WTC11 (cell line): ENCODE measurements around the gene MRLN. TPM values are rescaled to one million over a fixed set of nuclear protein-coding genes. Genes with fewer than 3 reads are reported as not detected.

Source experiments
- ATAC-seq: fragments of 200-7000 bp; cut with Tn5 transposase; 2 replicates; pipeline ENCODE4 v1.10.0; 2021; ENCODE audit warnings: mild to moderate bottlenecking, moderate library complexity
- CTCF ChIA-PET: fragments of 300-600 bp; sonication (Branson Sonifier 250); formaldehyde crosslinking; loops from one replicate; lab custom pipeline; 2021; ENCODE audit warnings: antibody characterized with exemption; lab: Charles Lee
- POLR2A ChIA-PET: fragments of 350-600 bp; sonication (Branson Sonifier 250); formaldehyde crosslinking; loops from one replicate; lab custom pipeline; 2021; ENCODE audit warnings: antibody characterized with exemption; lab: Charles Lee
- DNase-seq: peaks from one replicate; pipeline ENCODE4 v3.0.0; 2021; ENCODE audit warnings: low spot score
- H3K27ac Mint-ChIP-seq: 2 replicates; pipeline ENCODE4 v1.8.0; 2021; ENCODE audit warnings: mixed read lengths
- H3K27me3 Mint-ChIP-seq: 2 replicates; pipeline ENCODE4 v1.8.0; 2021; ENCODE audit warnings: low read depth, mild to moderate bottlenecking, moderate library complexity, mixed read lengths
- H3K36me3 Mint-ChIP-seq: 2 replicates; pipeline ENCODE4 v1.8.0; 2021; ENCODE audit warnings: mixed read lengths
- H3K4me1 Mint-ChIP-seq: 2 replicates; pipeline ENCODE4 v1.8.0; 2022; ENCODE audit warnings: mixed read lengths
- H3K4me3 Mint-ChIP-seq: 2 replicates; pipeline ENCODE4 v1.8.0; 2021; ENCODE audit warnings: mild to moderate bottlenecking, moderate library complexity, mixed read lengths
- H3K9me3 Mint-ChIP-seq: 2 replicates; pipeline ENCODE4 v1.8.0; 2021; ENCODE audit warnings: mixed read lengths
- ARID4B ChIP-seq: sonication (generic); formaldehyde crosslinking; IDR thresholded peaks from 2 replicates; pipeline ENCODE4 v1.8.0; 2023; ENCODE audit warnings: missing genetic modification reagents, mild to moderate bottlenecking, borderline replicate concordance
- CBFB ChIP-seq: sonication (generic); formaldehyde crosslinking; IDR thresholded peaks from 2 replicates; pipeline ENCODE4 v1.8.1; 2022; ENCODE audit warnings: mild to moderate bottlenecking, low read depth, missing genetic modification reagents
- EMX1 ChIP-seq: fragments of 250-450 bp; sonication (Bioruptor Pico); IDR thresholded peaks from 2 replicates; pipeline ENCODE4 v1.8.0; 2021; ENCODE audit warnings: mild to moderate bottlenecking
- ESRRA ChIP-seq: sonication (generic); formaldehyde crosslinking; IDR thresholded peaks from 2 replicates; pipeline ENCODE4 v1.8.1; 2022; ENCODE audit warnings: mild to moderate bottlenecking, missing genetic modification reagents, borderline replicate concordance
- ETV6 ChIP-seq: sonication (generic); formaldehyde crosslinking; IDR thresholded peaks from 2 replicates; pipeline ENCODE4 v1.8.1; 2022; ENCODE audit warnings: mild to moderate bottlenecking, missing genetic modification reagents
- HMGA2 ChIP-seq: fragments of 250-450 bp; sonication (Bioruptor Pico); IDR thresholded peaks from 2 replicates; pipeline ENCODE4 v1.4.0; 2021; ENCODE audit warnings: mild to moderate bottlenecking, moderate library complexity
- MXD4 ChIP-seq: fragments of 250-450 bp; sonication (Bioruptor Pico); IDR thresholded peaks from 2 replicates; pipeline ENCODE4 v1.8.0; 2021; ENCODE audit warnings: mild to moderate bottlenecking, moderate library complexity, borderline replicate concordance
- NR3C1 ChIP-seq: sonication (generic); formaldehyde crosslinking; conservative IDR thresholded peaks from 2 replicates; pipeline ENCODE4 v1.8.1; 2023; ENCODE audit warnings: low read depth, mild to moderate bottlenecking, missing genetic modification reagents
- RORB ChIP-seq: fragments of 250-450 bp; sonication (Bioruptor Pico); IDR thresholded peaks from 2 replicates; pipeline ENCODE4 v1.9.0; 2021; ENCODE audit warnings: mild to moderate bottlenecking
- SMAD4 ChIP-seq: sonication (generic); formaldehyde crosslinking; IDR thresholded peaks from 2 replicates; pipeline ENCODE4 v1.8.0; 2022; ENCODE audit warnings: mild to moderate bottlenecking, missing genetic modification reagents
- ZNF138 ChIP-seq: sonication (generic); formaldehyde crosslinking; conservative IDR thresholded peaks from 2 replicates; pipeline ENCODE4 v1.8.1; 2022; ENCODE audit warnings: mild to moderate bottlenecking, moderate library complexity, missing genetic modification reagents
- ZNF219 ChIP-seq: sonication (generic); formaldehyde crosslinking; IDR thresholded peaks from 2 replicates; pipeline ENCODE4 v1.8.0; 2023; ENCODE audit warnings: missing genetic modification reagents, mild to moderate bottlenecking, borderline replicate concordance
- ZNF671 ChIP-seq: fragments of 250-450 bp; sonication (Bioruptor Pico); IDR thresholded peaks from 2 replicates; pipeline ENCODE4 v1.8.0; 2021; ENCODE audit warnings: mild to moderate bottlenecking
- total RNA-seq: library from RNA; stranded (reverse); gene quantifications from 3 replicates; pipeline ENCODE4 v1.2.3, GENCODE V29; 2021
- TF ChIP-seq, protein P1 (sequence below): fragments of 250-450 bp; sonication (Bioruptor Pico); IDR thresholded peaks from 2 replicates; pipeline ENCODE4 v1.9.0; 2021; ENCODE audit warnings: moderate library complexity, mild to moderate bottlenecking, inconsistent platforms, borderline replicate concordance
- TF ChIP-seq, protein P2 (sequence below): sonication (generic); formaldehyde crosslinking; IDR thresholded peaks from 2 replicates; pipeline ENCODE4 v1.8.0; 2022; ENCODE audit warnings: mild to moderate bottlenecking, missing genetic modification reagents
- TF ChIP-seq, protein P3 (sequence below): sonication (generic); formaldehyde crosslinking; IDR thresholded peaks from 2 replicates; pipeline ENCODE4 v1.8.1; 2022; ENCODE audit warnings: mild to moderate bottlenecking, missing genetic modification reagents, moderate library complexity, borderline replicate concordance
- TF ChIP-seq, protein P4 (sequence below): sonication (generic); formaldehyde crosslinking; conservative IDR thresholded peaks from 2 replicates; pipeline ENCODE4 v1.8.1; 2023; ENCODE audit warnings: mild to moderate bottlenecking, low read depth, missing genetic modification reagents, moderate library complexity

The MRLN gene
- total RNA-seq, 1 experiment from 2014 or later: not detected

- TF ChIP-seq, protein P1, sequence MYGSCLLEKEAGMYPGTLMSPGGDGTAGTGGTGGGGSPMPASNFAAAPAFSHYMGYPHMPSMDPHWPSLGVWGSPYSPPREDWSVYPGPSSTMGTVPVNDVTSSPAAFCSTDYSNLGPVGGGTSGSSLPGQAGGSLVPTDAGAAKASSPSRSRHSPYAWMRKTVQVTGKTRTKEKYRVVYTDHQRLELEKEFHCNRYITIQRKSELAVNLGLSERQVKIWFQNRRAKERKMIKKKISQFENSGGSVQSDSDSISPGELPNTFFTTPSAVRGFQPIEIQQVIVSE: no peak
- TF ChIP-seq RORB: no peak
Measured at GRCh38 chr10:59752278-59752940, 846 bp downstream of the MRLN start (continued).

GRCh38 chr10:59750155-59750945 lies 2.9 kb downstream of the MRLN start:
- TF ChIP-seq ESRRA (CRISPR knock-in tag) (no peak), ZNF219 (CRISPR knock-in tag) (no peak), ZNF671 (CRISPR knock-in tag) (no peak), MXD4 (CRISPR knock-in tag) (no peak), ZNF138 (CRISPR knock-in tag) (no peak), ARID4B (no peak), NR3C1 (CRISPR knock-in tag) (no peak), SMAD4 (CRISPR knock-in tag) (no peak)
- TF ChIP-seq, protein P2, sequence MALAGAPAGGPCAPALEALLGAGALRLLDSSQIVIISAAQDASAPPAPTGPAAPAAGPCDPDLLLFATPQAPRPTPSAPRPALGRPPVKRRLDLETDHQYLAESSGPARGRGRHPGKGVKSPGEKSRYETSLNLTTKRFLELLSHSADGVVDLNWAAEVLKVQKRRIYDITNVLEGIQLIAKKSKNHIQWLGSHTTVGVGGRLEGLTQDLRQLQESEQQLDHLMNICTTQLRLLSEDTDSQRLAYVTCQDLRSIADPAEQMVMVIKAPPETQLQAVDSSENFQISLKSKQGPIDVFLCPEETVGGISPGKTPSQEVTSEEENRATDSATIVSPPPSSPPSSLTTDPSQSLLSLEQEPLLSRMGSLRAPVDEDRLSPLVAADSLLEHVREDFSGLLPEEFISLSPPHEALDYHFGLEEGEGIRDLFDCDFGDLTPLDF (CRISPR knock-in tag): no peak
- TF ChIP-seq, protein P3, sequence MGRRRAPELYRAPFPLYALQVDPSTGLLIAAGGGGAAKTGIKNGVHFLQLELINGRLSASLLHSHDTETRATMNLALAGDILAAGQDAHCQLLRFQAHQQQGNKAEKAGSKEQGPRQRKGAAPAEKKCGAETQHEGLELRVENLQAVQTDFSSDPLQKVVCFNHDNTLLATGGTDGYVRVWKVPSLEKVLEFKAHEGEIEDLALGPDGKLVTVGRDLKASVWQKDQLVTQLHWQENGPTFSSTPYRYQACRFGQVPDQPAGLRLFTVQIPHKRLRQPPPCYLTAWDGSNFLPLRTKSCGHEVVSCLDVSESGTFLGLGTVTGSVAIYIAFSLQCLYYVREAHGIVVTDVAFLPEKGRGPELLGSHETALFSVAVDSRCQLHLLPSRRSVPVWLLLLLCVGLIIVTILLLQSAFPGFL: no peak
- ATAC-seq (no peak), DNase-seq (no peak)
- Mint-ChIP-seq H3K9me3 (no peaks in the 10 kb centered on the region), H3K27ac (no peak overlapping the region), H3K36me3 (peaks cover 2% of the 10 kb centered on the region; the same call in 1 of the 2 replicates), H3K4me3 (no peak overlapping the region), H3K4me1 (no peaks in the 10 kb centered on the region), H3K27me3 (no peaks in the 10 kb centered on the region)
- ChIA-PET POLR2A (no interaction called here), CTCF (no interaction called here)

- Mint-ChIP-seq H3K36me3 (peaks cover 9% of the 10 kb centered on the region), H3K27ac (no peak overlapping the region), H3K9me3 (peaks cover 5% of the 10 kb centered on the region), H3K27me3 (no peaks in the 10 kb centered on the region; the same call in 1 of the 2 replicates), H3K4me3 (no peak overlapping the region), H3K4me1 (no peaks in the 10 kb centered on the region)
- ChIA-PET POLR2A (no interaction called here), CTCF (interaction anchor here (0.9 kb wide), 1 partner anchor 123 kb away, joined by 3 read pairs; no protein-coding TSS in a partner anchor)
- TF ChIP-seq ESRRA (CRISPR knock-in tag) (no peak), HMGA2 (no peak), EMX1 (CRISPR knock-in tag) (no peak), ETV6 (CRISPR knock-in tag) (no peak), CBFB (CRISPR knock-in tag) (no peak)
- TF ChIP-seq, protein P4, sequence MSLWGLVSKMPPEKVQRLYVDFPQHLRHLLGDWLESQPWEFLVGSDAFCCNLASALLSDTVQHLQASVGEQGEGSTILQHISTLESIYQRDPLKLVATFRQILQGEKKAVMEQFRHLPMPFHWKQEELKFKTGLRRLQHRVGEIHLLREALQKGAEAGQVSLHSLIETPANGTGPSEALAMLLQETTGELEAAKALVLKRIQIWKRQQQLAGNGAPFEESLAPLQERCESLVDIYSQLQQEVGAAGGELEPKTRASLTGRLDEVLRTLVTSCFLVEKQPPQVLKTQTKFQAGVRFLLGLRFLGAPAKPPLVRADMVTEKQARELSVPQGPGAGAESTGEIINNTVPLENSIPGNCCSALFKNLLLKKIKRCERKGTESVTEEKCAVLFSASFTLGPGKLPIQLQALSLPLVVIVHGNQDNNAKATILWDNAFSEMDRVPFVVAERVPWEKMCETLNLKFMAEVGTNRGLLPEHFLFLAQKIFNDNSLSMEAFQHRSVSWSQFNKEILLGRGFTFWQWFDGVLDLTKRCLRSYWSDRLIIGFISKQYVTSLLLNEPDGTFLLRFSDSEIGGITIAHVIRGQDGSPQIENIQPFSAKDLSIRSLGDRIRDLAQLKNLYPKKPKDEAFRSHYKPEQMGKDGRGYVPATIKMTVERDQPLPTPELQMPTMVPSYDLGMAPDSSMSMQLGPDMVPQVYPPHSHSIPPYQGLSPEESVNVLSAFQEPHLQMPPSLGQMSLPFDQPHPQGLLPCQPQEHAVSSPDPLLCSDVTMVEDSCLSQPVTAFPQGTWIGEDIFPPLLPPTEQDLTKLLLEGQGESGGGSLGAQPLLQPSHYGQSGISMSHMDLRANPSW (CRISPR knock-in tag): no peak
- ATAC-seq (no peak), DNase-seq (no peak)
Measured at GRCh38 chr10:59748834-59749233, 4.4 kb downstream of the MRLN start.
